HepG2 (cell line): Measurements from ENCODE around the gene ESRRB.

Source experiments
- ADNP ChIP-seq: sonication (generic); formaldehyde crosslinking; IDR thresholded peaks from 2 replicates; pipeline ENCODE4 v1.4.0; 2020; ENCODE audit warnings: missing genetic modification reagents
- TF ChIP-seq, protein P1 (sequence below): sonication (generic); formaldehyde crosslinking; IDR thresholded peaks from 2 replicates; pipeline ENCODE4 v1.5.0; 2020; ENCODE audit warnings: mild to moderate bottlenecking, missing genetic modification reagents, moderate library complexity
- TF ChIP-seq, protein P2 (sequence below): sonication (generic); formaldehyde crosslinking; conservative IDR thresholded peaks from 2 replicates; pipeline ENCODE4 v1.4.0; 2020; ENCODE audit warnings: missing genetic modification reagents

DNA sequence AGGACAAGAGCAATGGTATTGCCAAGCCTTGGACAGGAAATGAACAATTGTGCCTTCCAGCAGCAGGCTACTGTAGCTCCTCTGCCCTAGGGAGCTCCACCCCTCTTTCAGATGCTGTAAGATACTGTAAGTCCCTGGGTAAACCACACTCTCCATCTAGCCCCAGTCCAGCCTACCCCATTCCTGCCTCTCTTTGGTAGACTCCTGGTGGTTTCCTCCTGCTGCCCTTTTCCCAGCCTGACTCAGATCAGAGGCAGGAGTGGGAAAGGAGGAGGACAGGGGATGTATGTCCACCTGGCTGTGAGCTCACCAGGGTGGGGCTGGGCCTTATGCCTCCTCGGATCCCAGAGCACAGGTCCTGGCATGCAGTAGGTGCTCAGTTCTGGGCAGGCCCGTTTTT, 174.6 kb downstream of the ESRRB start:
- TF ChIP-seq, protein P1, sequence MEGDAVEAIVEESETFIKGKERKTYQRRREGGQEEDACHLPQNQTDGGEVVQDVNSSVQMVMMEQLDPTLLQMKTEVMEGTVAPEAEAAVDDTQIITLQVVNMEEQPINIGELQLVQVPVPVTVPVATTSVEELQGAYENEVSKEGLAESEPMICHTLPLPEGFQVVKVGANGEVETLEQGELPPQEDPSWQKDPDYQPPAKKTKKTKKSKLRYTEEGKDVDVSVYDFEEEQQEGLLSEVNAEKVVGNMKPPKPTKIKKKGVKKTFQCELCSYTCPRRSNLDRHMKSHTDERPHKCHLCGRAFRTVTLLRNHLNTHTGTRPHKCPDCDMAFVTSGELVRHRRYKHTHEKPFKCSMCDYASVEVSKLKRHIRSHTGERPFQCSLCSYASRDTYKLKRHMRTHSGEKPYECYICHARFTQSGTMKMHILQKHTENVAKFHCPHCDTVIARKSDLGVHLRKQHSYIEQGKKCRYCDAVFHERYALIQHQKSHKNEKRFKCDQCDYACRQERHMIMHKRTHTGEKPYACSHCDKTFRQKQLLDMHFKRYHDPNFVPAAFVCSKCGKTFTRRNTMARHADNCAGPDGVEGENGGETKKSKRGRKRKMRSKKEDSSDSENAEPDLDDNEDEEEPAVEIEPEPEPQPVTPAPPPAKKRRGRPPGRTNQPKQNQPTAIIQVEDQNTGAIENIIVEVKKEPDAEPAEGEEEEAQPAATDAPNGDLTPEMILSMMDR (CRISPR knock-in tag) = no peak
- no peak for TF ChIP-seq ADNP
- TF ChIP-seq, protein P2, sequence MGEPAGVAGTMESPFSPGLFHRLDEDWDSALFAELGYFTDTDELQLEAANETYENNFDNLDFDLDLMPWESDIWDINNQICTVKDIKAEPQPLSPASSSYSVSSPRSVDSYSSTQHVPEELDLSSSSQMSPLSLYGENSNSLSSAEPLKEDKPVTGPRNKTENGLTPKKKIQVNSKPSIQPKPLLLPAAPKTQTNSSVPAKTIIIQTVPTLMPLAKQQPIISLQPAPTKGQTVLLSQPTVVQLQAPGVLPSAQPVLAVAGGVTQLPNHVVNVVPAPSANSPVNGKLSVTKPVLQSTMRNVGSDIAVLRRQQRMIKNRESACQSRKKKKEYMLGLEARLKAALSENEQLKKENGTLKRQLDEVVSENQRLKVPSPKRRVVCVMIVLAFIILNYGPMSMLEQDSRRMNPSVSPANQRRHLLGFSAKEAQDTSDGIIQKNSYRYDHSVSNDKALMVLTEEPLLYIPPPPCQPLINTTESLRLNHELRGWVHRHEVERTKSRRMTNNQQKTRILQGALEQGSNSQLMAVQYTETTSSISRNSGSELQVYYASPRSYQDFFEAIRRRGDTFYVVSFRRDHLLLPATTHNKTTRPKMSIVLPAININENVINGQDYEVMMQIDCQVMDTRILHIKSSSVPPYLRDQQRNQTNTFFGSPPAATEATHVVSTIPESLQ (CRISPR knock-in tag) = no peak
